NCI-H1417 treated with DMSO at 0.1 percent for 48 hours (cell line): ENCODE measurements around the gene RIPK3.
"Not testable (repeated sequence)": the region's sequence is repeated elsewhere in the genome, so short reads cannot be mapped to it uniquely, and the experiment has no call there.

Experiments used
- DNase-seq: peaks from one replicate; lab custom pipeline; 2025; lab: John Stamatoyannopoulos, UW

Gene RIPK3

DNA sequence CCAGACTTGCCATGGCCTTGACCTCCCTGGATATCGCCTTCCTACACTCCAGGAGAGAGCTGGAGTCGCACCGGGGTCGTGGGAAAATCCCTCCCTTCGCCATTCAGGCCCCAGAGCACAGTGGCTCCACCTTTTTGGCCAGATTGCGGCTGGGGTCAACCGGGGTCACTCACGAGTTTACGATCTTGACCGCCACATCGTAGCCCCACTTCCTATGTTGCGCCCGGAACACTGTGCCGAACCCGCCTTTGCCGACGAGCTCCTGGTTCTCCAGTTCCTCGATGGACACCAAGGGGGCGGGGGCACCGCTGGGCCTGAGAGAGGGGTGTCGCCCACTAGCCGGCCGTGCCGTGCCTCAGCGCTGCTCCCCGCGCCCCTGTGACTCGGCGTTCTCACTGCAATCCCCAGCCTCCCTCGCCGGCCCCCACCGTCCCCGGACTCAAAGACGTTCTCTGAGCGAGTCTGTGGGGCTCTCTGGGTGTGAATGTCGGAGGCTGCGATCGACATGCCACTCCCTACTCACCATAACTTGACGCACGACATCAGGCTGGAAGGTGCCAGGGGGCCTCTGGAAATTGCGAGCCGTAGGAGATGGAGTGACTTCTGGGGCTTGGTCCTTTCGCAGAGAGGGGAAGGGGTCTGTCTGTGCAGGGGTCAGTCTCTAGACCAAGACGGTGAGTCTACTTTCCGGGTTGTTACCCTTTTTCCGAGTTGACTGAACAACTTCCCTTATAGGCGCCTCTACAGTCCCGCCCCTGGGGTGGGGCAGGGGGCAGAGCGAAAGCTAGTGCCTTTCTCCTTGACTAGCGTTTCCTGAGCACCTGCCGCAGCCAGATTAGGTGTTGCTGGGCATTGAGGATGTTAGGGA lies at the start of gene RIPK3:
RIPK3 (minus strand) TSS at position 708 of the 868 bp plus-strand sequence; CDS start at position 543, 165 bp downstream.
- DNase-seq = no peak

DNA sequence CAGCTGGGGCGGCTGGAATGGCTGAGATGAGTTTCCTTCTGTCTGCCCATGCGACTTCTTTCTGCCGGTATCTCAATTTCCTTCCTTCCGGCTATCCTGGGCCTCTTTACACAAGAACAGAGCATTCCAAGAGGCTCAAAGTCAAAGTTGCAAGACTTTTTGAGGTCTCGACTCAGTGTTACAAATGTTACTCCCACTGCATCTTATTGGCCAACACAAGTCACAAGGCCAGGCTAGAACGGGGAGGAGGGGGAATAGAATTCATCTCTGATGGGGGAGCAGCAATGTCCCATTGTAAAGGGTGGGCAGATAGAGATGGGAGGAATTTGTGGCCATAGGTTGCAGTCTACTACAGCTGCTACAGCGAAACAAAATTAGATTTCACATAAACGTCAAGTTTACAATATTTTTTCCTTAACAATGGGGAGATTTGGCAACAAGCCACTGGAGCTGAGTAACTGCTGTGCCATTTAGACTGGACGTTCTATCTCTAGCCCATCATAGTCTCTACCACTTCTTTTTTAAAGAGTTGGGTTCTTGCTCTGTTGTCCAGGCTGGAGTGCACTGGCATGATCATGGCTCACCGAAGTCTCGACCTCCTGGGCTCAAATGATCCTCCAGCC lies 49.5 kb upstream of the RIPK3 start:
- DNase-seq = no peak

DNA sequence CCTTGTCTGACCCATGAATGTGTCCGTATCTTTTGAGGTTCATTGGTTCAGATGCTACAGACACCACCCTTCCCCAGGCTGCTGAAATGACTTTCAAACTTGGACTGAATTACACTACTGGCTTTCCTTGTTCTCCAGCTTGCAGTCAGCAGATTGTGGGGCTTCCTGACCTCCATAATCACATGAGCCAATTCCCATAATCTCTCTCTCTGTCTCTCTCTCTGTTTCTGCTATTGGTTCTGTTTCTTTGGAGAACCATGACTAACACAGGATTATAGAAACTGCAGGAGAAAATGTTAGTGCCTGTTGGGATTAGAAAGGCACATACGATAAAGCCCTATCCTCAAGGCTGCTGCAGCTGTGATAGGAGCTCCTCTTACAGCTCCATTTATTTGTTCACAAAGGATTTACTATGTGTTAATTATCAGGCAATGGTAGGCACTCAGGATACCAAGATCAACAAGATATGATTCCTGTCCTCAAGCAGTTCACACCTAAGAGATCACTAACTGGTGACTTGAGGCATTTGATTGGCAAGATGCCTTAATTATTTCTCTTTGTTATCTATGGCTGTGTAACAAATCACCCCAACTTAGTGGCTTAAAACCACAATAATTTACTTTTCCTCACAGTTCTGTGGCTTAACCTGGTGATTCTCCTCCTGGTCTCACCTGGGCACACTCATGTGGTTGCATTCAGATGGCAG lies 48.8 kb upstream of the RIPK3 start:
- DNase-seq = no peak

DNA sequence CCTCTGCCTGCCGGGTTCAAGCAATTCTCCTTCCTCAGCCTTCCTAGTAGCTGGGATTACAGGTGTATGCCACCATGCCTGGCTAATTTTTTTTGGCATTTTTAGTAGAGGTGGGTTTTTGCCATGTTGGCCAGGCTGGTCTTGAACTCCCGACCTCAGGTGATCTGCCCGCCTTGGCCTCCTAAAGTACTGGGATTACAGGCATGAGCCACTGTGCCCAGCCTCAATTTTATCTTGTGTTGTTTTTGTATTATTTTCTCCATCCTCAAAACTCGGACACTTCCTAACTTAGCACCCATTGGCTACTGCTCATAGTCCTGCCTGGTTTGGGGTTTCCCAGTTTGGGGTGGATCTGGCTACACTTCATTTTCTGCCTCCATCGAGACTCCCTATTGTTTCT lies 47.8 kb upstream of the RIPK3 start:
- DNase-seq = not testable (repeated sequence)

DNA sequence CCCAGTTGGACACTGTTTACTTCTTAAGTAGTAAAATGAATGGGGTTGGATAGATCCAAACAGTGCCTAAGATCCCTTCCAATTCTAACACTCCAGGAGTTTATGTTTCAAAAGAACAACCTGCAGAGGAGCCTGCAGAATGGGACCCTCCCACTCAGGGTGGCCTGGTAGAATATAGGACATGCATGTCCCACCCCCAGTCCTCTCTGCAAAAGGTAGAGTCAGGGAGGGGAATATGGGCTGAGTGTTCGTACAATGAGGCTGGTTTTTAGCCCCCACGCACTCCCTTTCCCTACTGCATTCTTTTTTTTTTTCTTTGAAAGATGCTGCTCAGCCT lies 47.2 kb upstream of the RIPK3 start:
- no peak for DNase-seq

DNA sequence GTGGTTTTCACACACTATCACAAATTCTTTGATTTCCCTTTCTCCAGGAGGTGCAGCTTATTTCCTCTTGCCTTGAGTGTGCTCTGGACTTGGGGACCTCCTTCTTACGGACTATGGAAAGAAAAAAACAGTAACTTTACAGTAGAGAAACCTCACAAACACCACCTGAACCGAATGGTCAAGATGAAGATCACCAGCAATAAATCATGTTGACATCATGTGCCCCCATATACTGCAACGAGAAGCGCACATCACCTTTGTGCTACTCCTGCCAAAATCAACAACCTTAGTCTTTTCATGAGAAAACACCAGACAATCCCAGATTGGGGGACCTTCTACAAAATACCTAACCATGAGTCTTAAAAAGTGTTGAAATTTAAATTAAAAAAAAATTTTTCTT lies 45.7 kb upstream of the RIPK3 start:
- DNase-seq = no peak

DNA sequence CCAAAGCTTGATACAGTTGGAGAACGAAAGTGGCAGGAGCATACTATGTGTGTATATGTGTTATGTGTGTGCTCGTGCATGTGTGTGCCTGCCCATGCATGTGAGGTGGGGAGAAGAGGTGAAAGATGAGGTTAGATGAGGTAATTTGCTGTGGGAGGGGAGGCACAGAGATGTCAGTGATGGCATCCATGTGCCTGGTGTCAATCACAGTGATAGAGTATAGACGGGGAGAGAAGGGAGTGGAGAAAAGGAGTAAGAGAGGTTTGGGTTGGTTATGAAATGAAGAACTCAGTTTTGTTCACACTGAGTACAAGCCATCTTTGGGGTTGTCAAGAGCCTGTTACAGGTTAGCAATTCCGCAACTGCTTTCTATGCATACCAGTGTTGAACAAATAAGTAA lies 44.4 kb upstream of the RIPK3 start:
- no peak for DNase-seq

DNA sequence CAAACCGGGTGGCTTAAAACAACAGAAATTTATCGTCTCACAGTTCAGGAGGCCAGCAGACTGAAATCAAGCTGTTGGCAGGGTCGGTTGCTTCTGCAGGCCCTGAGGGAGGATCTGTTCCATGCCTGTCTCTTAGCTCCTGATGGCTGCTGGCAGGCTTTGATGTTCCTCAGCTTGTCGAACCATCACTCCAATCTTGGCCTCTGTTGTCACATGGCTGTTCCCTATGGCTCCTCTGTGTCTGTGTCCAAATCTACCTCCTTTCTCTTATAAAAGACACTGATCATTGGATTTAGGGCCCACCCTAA lies 42.2 kb upstream of the RIPK3 start:
- no peak for DNase-seq

DNA sequence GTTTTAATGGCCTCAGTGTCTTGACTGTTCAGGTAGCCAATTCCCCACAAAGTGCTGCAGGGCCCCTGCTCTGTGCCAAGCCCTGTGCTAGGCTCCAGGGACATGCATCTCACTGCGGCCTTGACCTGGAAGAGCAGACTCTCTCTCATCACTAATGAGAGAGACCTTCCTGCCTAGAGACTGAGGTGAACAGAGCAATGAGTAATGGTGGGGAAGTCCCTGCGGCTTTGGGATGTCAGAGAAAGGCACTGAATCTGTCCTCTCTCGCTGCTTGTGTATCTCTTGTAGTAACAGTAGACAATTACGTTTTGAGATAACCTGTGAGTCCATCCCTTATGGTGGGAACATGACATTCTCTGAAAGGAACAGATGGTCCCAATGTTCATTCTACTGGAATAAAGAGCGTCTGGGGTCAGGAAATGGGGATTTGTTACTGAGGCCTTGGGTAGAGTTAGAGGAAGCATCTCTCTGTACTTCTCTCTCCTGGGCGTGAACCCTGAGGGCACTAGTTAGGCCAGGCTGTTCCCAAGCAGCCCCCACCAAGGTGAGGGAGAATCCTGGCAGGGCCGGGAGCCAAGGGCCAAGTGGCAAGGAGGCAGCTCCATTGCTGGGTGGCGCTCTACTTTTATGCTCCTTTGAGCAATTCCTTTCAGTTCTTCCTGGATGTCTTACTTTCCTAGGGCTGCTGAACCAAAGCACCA lies 41.7 kb upstream of the RIPK3 start:
- no peak for DNase-seq

DNA sequence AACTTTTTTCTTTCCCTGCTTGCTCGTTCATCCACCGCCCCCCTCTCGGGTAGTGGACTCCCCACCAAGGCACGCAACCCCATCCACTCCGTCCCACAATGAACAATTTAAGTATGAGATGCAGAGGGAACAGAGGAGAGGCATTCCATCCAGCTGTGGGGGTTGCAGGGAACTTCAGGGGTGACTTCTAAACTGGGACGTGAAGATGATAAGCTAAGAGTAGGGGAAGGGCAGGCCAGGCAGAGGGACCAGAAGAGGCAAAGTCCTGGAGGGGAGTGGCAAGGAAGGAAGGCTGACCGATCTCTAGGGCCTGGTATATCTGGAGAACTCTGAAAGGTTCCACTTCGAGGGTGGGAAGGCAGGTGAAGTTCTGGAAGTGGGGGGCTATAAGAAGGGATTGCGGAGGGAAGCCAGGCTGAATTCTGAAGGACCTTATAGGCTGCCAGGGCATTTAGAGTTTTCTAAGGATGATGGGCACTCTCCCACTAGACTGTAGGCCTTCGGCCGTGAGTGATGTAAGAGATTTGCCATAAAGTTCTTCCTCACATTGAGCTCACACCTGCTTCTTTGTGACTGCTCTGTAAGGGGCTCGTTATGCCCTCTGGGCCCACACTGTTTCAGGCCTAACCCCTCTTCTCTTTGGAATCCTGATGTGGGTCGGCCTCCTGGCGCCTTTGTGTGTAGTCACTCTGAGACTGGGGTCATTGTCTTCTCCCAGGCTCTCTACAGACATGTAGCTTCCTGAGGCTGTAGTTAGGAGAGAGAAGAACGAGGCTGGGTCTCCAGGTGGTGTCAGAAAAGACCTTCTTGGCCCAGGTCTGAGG lies 40.3 kb upstream of the RIPK3 start:
- DNase-seq = no peak

DNA sequence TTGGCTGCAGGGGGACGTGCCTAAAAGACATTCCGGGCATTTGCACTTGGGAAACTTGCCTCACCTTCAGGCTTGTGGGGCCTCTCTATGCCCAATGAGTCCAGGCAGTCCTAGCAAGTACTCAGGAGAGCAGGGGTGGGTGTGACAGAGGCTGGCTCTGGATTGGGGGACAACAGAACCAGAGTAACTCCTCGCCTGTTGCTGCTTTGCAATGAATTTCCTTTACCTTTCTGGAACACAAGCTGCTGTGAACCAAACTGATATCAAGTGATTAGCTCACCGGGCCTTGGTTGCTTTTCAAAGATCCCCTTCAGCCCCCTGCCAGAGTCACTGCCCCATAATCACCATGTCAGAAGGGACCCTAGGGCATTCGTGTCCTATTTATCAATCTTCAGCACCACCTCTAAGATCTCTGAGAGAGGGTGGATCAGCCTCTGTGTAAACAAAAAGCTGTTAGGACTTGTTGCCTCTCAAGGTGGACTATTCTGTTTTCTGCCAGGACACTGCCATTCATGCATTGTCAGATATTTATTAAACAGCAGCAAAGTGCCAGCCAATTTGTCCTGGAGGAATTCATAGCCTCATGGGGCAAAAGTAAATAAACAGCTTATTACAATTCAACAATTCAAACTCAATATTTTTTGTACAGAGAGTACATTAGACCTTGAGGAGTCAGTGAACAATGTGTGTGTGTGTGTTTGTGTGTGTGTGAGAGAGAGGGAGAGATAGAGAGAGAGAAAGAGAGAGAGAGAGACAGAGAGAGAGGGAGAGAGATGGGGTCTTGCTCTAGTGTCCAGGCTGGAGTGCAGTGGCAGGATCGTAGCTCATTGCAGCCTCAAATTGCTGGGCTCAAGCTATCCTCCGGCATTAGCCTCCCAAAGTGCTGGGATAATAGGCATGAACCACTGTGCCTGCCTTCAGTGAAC lies 39.5 kb upstream of the RIPK3 start:
- no peak for DNase-seq

DNA sequence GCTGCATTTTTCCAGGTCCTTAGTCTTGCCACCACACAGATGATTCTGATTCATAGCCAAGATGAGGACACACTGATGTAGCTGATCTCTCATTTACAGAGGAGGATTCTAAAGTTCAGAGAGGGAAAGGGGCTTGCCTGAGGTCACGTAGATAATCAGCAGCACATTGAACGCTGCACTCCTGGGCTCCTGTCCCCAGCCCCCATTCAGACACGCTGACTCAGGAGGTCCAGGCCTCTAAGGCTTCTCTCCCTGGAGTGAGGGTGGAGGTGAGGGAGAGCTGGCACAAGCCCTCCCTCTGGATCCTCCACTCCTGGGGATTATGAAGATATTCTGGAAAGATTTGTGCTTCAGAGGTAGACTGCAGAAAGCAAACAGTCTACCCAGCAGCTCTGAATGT lies 38.5 kb upstream of the RIPK3 start:
- no peak for DNase-seq

DNA sequence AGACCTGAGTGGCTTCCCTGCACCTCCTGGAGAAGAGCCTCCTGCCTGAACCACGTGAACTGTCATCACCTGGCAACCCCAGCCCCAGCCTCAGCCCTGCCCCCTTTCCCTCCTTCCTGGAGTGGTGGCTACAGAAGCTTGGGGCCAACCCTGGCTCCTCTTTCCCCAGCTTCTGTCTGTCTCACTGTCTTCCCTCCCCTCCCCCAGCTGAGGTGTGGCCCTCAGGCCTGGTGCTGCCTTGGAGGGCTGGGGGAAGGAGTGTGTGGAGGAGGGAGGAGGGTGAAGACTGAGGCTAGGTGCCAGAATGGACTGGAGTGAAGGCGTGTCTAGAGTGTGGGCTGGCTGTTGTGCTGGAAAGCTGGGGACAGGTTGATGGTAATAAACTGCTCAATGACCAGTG lies 37.9 kb upstream of the RIPK3 start:
- DNase-seq = no peak

DNA sequence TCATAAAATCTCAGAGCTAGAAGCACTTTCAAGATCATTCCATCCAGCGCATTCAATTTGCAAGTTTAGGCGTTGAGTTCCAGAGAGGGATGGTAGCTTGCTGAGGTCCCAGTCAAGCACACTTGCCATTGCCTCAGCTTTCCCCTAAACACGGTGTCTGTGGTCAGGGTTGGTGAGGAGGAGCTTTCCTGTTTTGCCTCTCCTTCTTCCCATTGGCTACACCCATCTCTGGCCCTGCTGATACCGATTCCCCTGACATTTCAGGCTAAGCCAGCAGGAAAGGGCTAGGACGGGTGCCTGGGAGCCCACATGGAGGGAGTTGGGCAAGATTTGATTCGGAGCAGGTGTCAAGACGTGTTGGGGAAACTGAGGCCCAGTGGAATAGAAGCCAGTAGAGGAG lies 37.3 kb upstream of the RIPK3 start:
- no peak for DNase-seq

DNA sequence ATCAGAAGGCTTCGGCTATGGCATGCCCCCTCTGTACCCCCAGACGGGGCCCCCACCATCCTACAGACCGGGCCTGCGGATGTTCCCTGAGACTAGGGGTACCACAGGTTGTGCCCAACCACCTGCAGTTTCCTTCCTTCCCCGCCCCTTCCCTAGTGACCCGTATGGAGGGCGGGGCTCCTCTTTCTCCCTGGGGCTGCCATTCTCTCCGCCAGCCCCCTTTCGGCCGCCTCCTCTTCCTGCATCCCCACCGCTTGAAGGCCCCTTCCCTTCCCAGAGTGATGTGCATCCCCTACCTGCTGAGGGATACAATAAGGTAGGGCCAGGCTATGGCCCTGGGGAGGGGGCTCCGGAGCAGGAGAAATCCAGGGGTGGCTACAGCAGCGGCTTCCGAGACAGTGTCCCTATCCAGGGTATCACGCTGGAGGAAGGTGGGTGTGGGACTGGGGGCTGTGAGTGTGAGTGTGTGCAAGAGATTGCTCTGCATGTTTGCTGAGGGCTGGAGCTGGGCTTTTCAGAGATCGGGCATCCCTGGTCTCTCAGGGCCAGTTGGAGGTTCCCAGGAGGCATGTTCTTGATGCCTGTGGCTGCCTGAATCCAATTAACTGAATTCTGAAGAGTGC lies 36.8 kb upstream of the RIPK3 start:
- no peak for DNase-seq

DNA sequence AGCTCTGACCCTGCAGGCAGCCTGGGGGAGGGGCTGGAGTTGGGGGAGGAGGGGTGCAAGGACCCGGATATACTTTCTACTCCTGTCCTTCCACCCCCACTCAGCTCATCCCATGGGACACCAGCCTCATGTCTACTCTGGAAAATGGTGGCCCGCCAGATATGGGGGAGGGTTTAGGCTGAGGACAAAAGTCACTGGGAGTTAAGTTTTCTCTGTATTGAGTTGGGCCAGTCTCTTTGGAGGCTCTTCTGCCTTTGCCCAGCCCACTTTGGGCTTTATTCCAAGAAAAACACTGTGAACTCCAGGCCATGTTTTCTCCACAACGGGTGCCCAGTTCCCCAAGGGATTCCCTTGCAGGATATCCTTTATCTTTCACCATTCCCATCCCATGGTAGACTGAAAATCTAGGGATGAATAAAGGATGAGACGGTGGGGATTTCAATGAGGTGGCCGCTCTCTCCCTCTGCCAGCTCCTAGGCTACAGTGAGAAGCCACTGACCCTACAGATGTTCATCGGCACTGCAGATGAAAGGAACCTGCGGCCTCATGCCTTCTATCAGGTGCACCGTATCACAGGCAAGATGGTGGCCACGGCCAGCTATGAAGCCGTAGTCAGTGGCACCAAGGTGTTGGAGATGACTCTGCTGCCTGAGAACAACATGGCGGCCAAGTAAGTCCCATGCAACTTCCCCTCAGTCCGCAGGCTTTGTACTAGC lies 33.1 kb upstream of the RIPK3 start:
- no peak for DNase-seq

DNA sequence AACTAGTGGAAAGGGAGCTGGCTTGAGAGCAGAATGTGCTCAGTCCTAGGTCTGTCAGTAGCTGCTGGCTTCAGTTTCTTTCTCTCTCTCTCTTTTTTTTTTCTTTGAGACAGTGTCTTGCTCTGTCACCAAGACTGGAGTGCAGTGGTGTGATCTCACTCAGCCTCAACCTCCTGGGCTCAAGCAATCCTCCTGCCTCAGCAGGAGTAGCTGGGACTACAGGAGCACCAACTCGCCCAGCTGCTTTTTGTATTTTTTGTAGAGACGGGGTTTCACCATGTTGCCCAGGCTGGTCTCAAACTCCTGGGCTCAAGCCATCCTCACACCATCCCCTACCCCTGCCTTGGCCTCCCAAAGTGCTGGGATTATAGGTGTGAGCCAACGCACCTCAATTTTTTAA lies 31.8 kb upstream of the RIPK3 start:
- DNase-seq = not testable (repeated sequence)

DNA sequence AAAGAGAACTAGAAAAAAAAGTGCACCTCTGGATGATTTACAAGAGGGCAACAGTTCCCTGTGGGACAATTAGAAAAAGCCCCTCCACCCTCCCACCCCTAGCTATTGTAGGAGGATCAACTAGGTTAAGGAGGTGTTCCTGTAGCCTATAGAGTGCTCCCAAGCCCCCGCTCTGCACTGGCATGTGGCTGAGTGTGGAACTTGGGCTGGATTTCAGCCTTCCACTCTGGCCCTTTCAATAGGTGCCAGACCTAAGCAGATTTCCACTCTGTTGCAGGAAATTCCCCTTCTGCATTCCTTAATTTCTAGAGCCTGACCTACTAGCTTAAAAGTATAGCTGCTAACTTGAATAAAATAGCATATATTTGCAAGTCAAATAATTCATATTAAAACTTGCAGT lies 31.0 kb upstream of the RIPK3 start:
- DNase-seq = no peak

DNA sequence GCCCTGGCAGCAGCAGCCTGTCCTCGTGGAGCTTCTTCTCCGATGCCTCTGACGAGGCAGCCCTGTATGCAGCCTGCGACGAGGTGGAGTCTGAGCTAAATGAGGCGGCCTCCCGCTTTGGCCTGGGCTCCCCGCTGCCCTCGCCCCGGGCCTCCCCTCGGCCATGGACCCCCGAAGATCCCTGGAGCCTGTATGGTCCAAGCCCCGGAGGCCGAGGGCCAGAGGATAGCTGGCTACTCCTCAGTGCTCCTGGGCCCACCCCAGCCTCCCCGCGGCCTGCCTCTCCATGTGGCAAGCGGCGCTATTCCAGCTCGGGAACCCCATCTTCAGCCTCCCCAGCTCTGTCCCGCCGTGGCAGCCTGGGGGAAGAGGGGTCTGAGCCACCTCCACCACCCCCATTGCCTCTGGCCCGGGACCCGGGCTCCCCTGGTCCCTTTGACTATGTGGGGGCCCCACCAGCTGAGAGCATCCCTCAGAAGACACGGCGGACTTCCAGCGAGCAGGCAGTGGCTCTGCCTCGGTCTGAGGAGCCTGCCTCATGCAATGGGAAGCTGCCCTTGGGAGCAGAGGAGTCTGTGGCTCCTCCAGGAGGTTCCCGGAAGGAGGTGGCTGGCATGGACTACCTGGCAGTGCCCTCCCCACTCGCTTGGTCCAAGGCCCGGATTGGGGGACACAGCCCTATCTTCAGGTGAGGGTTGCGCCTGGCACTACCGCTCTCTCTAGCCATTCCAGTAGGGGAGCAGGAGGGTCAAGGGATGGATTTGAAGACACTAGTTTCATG lies 30.3 kb upstream of the RIPK3 start:
- DNase-seq = no peak
